Measurements from ENCODE around the gene CYP2W1.

The CYP2W1 gene

DNA sequence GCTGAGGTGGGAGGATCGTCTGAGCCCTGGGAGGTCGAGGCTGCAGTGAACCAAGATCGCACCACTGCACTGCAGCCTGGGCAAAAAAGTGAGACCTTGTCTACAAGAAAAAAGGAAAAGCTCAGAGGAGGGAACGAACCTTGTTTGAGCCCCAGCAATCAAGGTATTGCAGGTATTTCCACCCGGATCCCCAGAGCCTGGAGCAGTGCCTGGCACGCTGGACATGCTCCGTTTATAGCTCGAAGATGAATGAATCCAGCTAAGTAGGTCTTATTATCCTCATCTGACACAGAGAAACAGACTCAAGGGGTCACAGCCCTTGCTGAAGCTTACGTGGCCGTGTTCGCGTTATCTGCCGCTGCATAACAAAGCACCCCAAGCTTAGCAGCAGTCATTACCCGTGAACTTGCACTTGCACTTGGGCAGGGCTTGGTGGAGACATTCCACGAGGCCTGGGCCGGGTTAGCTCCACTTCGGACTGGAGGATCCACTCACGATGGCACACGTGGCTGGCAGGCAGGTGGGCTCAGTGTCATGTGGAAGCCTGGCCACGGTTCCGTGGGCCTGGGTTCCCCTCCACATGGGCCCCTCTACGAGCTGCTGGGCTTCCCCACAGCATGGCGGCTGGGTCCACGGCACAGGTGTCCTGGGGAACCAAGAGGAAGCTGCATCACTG lies 4.4 kb upstream of the CYP2W1 start:
- H3K9me3 Mint-ChIP-seq = no peaks in the 10 kb centered on the region
- H3K4me1 Mint-ChIP-seq (ENCODE audit: low read depth) = peaks cover 2% of the 10 kb centered on the region
- H3K4me3 Mint-ChIP-seq = no peak overlapping the region
- H3K27me3 Mint-ChIP-seq (ENCODE audit: low read depth) = no peaks in the 10 kb centered on the region
- no peak overlapping the region for H3K27ac Mint-ChIP-seq
- no peak for DNase-seq (ENCODE audit: low spot score)
- H3K36me3 Mint-ChIP-seq (ENCODE audit: low read depth) = no peaks in the 10 kb centered on the region

DNA sequence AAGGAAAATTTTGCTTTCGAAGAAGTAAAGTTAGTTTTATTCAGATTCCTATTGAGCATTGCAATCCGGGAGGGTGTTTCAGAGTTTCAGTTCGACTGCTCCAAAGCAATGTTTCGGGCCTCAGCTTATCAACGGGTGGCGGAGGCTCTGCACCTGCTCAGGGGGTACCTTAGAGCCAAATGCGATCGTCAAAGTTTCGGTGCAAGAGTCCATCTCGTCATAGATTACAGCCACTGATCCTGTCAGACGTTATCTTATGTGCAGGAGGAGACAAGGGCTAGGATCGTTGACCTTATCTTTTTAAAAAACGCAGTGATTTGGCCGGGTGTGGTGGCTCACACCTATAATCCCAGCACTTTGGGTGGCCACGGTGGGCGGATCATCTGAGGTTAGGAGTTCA lies 3.8 kb upstream of the CYP2W1 start:
- no peak for DNase-seq (ENCODE audit: low spot score)
- H3K27me3 Mint-ChIP-seq (ENCODE audit: low read depth) = no peaks in the 10 kb centered on the region
- H3K9me3 Mint-ChIP-seq = no peaks in the 10 kb centered on the region
- H3K4me1 Mint-ChIP-seq (ENCODE audit: low read depth) = peaks cover 2% of the 10 kb centered on the region
- H3K27ac Mint-ChIP-seq = no peak overlapping the region
- no peaks in the 10 kb centered on the region for H3K36me3 Mint-ChIP-seq (ENCODE audit: low read depth)
- H3K4me3 Mint-ChIP-seq = no peak overlapping the region

DNA sequence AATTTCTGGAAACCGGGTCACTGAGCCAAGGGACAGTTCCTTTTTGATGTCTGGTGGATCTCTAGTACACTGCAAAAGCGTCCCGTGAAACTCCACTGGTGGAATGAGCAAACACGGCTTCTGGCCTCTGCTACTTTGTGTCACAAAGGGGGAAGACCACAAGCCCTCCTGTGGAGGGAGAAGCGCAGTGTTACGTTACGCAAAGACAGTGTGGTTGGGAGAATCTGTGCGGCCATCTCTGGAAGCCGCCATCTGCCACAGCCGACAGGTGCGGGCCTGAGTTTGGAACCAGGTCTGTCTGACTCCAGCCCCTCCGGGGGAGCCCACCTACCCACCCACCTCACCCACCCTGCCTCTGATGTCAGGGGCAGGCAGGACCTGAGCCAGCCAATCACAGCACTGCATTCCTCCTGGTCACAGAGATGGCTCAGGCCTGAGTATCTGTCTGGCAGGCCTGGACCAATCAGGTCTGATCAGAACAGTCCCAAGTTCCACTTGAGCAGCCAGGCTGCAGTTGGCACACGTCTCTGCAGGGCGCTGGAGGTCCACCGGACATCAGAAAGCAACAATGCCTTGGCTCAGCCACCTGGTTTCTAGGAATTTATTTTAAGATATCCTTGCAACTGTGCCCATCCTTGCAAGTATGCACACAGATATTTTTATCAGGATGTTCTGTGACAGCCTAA lies 3.0 kb upstream of the CYP2W1 start:
- Mint-ChIP-seq H3K27ac (no peak overlapping the region), H3K9me3 (no peaks in the 10 kb centered on the region), H3K4me3 (no peak overlapping the region), H3K36me3 (ENCODE audit: low read depth) (no peaks in the 10 kb centered on the region), H3K4me1 (ENCODE audit: low read depth) (no peaks in the 10 kb centered on the region), H3K27me3 (ENCODE audit: low read depth) (no peaks in the 10 kb centered on the region)
- no peak for DNase-seq (ENCODE audit: low spot score)

DNA sequence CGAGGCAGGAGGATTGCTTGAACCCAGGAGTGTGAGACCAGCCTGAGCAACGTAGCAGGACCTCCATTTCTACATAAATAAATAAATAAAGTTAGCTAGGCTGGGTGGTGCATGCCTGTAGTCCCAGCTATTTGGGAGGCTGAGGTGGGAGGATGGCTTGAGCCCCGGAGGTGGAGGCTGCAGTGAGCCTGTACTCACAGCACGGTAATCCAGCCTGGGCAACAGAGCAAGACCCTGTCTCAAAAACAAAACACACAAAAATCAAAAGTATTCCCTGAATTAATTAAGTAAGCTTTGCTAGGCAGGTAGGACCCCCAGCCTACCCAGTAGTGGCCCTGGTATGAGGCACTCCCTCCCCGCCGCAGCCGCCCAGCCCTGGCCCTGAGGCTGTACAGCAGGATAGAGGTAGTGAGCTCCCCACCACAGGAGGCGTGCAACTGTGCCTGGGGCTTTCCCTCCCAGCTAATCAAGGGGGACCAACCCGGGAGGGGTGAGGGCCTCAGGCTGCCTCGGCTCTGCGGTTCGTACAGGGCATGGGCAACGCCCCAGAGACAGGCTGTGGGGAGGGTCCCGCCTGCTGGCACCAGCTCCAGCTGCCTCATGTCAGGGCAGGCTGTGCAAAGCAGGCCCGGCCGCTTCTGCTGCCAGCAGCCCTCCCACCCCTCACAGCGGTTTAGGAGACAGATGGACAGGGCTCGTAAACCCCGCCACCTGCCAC lies 1.0 kb upstream of the CYP2W1 start:
- Mint-ChIP-seq H3K9me3 (no peaks in the 10 kb centered on the region), H3K4me3 (no peak overlapping the region), H3K36me3 (ENCODE audit: low read depth) (no peaks in the 10 kb centered on the region), H3K27me3 (ENCODE audit: low read depth) (no peaks in the 10 kb centered on the region), H3K4me1 (ENCODE audit: low read depth) (no peaks in the 10 kb centered on the region), H3K27ac (no peak overlapping the region)
- no peak for DNase-seq (ENCODE audit: low spot score)

DNA sequence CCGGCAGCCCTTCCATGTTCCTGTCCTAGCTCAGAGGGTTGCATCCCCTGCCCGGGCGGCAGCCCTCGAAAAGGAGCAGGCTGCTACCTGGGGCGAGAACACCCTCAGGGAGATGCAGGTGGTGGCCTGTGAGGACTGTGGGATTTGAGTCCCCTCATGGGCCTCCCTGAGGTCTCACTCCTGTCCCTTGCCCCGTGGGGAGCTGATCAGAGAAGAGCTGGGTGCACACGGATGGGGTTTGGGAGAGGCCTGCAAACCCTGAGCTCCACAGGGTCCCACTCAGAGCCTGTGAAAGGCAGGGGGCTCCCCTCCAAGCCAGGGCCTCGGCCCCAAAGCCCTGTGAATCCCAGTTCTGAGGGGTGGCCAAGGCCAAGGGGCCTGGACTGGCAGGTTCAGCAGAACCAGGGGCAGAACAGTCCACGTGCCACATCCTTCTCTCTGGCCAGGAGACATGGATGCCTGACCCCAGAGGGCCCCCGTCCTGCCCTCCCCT lies 424 bp upstream of the CYP2W1 start:
- H3K36me3 Mint-ChIP-seq (ENCODE audit: low read depth) = no peaks in the 10 kb centered on the region
- H3K27me3 Mint-ChIP-seq (ENCODE audit: low read depth) = no peaks in the 10 kb centered on the region
- H3K4me3 Mint-ChIP-seq = no peak overlapping the region
- H3K4me1 Mint-ChIP-seq (ENCODE audit: low read depth) = no peaks in the 10 kb centered on the region
- no peak overlapping the region for H3K27ac Mint-ChIP-seq
- H3K9me3 Mint-ChIP-seq = no peaks in the 10 kb centered on the region
- no peak for DNase-seq (ENCODE audit: low spot score)

DNA sequence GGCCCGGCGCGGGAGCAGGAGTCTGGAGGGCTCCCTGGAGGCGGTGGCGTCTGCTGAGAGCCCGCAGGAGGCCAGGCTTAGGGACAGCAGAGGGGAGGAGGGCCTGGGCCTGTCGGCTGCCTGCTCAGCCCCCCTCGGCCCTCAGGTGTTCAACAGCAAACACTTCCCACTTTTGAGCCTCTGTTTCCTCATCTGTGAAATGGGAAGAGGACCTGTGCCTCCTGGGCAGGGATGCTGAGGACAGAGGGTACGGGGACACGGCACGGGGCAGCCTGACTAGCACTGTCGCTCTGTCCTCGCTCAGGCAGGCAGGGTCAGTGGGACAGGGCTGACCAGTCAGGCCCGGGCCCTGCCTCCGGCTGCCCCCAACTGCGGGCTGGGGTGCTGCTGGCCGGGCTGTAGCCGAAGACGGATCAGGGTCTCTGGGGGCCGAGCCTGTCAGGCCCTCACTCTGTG lies 663 bp downstream of the CYP2W1 start:
- no peaks in the 10 kb centered on the region for H3K9me3 Mint-ChIP-seq
- no peaks in the 10 kb centered on the region for H3K36me3 Mint-ChIP-seq (ENCODE audit: low read depth)
- no peaks in the 10 kb centered on the region for H3K4me1 Mint-ChIP-seq (ENCODE audit: low read depth)
- H3K4me3 Mint-ChIP-seq = no peak overlapping the region
- H3K27ac Mint-ChIP-seq = no peak overlapping the region
- H3K27me3 Mint-ChIP-seq (ENCODE audit: low read depth) = no peaks in the 10 kb centered on the region
- DNase-seq (ENCODE audit: low spot score) = no peak

DNA sequence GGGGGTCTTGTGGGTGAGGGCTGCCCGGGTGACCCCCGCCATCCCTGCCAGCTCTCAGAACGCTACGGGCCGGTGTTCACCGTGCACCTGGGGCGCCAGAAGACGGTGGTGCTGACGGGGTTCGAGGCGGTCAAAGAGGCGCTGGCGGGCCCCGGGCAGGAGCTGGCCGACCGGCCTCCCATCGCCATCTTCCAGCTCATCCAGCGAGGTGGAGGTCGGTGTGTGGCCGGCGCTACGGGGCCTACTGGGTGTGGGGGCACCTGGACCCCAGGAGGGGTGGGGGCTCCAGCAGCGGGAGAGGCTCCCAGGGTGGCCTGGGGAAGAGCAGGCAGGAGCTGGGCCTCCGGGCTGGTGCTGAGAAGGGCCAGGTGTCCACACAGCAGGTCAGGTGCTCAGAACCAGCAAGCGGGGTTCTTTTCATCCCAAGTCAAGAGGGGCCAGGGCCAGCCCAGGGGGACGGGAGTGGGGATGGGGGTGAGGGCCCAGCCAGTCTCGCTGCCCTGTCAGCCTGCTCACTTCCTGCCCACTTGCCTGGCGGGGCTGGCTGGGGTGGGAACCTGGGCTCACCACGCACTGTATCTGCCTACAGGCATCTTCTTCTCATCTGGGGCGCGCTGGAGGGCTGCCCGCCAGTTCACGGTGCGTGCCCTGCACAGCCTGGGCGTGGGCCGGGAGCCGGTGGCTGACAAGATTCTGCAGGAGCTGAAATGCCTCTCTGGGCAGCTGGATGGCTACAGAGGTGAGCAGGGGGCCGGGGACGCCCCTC lies 1.6 kb downstream of the CYP2W1 start:
- H3K36me3 Mint-ChIP-seq (ENCODE audit: low read depth) = no peaks in the 10 kb centered on the region
- H3K4me3 Mint-ChIP-seq = no peak overlapping the region
- no peaks in the 10 kb centered on the region for H3K9me3 Mint-ChIP-seq
- H3K27me3 Mint-ChIP-seq (ENCODE audit: low read depth) = no peaks in the 10 kb centered on the region
- no peak overlapping the region for H3K27ac Mint-ChIP-seq
- DNase-seq (ENCODE audit: low spot score) = no peak
- H3K4me1 Mint-ChIP-seq (ENCODE audit: low read depth) = no peaks in the 10 kb centered on the region

DNA sequence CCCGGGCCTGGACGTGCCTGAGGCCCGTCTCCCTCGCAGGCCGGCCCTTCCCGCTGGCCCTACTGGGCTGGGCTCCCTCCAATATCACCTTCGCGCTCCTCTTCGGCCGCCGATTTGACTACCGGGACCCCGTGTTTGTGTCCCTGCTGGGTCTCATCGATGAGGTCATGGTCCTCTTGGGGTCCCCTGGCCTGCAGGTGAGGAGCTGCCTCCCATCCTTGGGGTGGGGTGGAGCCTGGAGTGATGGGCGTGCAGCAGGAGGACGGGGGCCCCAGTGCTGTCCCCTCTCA lies 2.1 kb downstream of the CYP2W1 start:
- H3K4me1 Mint-ChIP-seq (ENCODE audit: low read depth) = no peaks in the 10 kb centered on the region
- H3K36me3 Mint-ChIP-seq (ENCODE audit: low read depth) = no peaks in the 10 kb centered on the region
- H3K9me3 Mint-ChIP-seq = no peaks in the 10 kb centered on the region
- H3K4me3 Mint-ChIP-seq = no peak overlapping the region
- DNase-seq (ENCODE audit: low spot score) = no peak
- no peaks in the 10 kb centered on the region for H3K27me3 Mint-ChIP-seq (ENCODE audit: low read depth)
- no peak overlapping the region for H3K27ac Mint-ChIP-seq

DNA sequence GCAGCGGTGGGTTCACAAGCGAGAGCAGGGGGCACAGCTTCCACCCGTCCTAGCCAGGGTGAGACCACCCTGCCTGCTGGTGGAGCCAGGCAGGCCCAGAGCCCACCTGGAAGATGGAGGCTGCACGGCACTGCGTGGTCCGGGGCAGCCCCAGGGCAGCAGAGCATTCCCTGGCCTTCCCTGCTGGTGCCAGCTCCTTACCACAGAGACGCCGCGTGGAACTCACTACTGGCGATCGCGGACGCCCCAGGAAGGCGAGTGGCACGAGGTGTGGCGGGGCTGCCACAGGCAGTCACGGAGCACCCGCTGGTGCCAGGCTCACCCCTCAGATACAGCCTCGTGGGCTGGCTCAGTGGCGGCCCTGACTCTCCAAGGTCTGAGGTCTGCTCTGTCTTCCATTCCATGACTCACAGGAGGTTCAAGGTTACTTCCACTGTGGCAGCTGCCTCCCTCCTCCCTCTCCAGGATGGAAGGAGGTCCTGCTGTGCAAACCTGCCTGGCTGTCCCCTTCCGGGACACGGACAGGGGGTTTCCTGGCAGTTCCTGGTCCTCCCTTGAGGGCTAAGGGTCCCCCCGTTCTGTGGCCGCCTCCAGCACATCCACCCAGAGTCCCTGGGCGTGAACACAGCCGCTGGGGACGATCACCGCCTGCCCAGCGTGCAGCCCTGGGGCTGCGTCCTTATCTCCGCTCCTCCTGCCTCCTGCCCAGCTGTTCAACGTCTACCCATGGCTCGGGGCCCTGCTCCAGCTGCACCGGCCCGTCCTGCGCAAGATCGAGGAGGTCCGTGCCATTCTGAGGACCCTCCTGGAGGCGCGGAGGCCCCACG lies 3.1 kb downstream of the CYP2W1 start:
- no peaks in the 10 kb centered on the region for H3K27me3 Mint-ChIP-seq (ENCODE audit: low read depth)
- no peaks in the 10 kb centered on the region for H3K4me1 Mint-ChIP-seq (ENCODE audit: low read depth)
- no peak overlapping the region for H3K27ac Mint-ChIP-seq
- H3K4me3 Mint-ChIP-seq = no peak overlapping the region
- no peak for DNase-seq (ENCODE audit: low spot score)
- H3K36me3 Mint-ChIP-seq (ENCODE audit: low read depth) = no peaks in the 10 kb centered on the region
- no peaks in the 10 kb centered on the region for H3K9me3 Mint-ChIP-seq

DNA sequence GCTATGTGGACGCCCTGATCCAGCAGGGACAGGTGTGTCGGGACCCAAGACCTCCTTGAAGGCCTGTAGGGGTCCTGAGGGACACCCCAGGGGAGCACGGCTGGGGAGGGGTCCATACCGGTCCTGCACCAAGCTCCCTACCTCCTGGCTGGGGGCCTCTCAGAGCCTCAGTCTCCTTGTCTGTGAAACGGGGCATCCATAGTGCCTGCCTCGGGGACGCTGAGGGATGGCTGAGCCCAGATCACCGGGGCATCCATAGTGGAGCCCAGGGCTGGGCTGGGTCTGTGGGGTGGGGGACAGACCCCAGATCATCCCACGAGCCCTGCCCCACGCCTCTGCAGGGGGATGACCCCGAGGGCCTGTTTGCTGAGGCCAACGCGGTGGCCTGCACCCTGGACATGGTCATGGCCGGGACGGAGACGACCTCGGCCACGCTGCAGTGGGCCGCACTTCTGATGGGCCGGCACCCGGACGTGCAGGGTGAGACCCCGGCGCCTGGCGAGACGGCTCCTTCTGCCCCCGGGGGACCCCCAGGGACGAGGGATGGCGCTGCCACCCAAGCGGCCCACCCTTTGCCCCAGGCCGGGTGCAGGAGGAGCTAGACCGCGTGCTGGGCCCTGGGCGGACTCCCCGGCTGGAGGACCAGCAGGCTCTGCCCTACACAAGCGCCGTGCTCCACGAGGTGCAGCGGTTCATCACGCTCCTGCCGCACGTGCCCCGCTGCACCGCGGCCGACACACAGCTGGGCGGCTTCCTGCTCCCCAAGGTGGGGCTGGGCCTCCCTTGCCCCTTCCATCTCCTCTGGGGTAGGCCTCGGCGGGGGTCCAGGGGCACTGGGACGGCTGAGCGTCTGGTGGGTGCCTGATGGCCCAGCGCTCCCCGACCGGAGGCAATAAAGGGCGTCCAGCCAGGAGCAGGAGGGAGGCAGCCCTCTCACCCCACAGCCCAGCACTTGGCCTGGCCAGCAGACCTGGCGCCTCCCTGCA lies 4.1 kb downstream of the CYP2W1 start:
- no peaks in the 10 kb centered on the region for H3K36me3 Mint-ChIP-seq (ENCODE audit: low read depth)
- no peak for DNase-seq (ENCODE audit: low spot score)
- H3K4me1 Mint-ChIP-seq (ENCODE audit: low read depth) = no peaks in the 10 kb centered on the region
- H3K27ac Mint-ChIP-seq = no peak overlapping the region
- H3K4me3 Mint-ChIP-seq = no peak overlapping the region
- no peaks in the 10 kb centered on the region for H3K27me3 Mint-ChIP-seq (ENCODE audit: low read depth)
- no peaks in the 10 kb centered on the region for H3K9me3 Mint-ChIP-seq

DNA sequence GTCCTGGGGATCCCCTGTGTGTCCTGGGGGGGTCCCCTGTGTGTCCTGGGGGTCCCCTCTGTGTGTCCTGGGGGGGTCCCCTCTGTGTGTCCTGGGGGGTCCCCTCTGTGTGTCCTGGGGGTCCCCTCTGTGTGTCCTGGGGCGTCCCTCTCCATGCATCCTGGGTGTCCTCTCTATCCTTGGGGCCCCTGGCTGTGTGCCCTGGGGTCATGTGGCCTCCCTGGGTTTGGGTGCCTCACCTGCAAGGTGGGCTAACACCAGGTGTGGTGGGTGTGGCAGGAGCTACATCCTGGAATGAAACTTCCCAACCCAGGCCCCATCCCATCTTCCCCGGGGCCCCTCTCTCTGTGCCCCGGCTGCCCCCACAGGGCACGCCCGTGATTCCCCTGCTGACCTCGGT lies 4.9 kb downstream of the CYP2W1 start:
- no peak for DNase-seq (ENCODE audit: low spot score)
- no peak overlapping the region for H3K4me3 Mint-ChIP-seq
- H3K27ac Mint-ChIP-seq = no peak overlapping the region
- no peaks in the 10 kb centered on the region for H3K4me1 Mint-ChIP-seq (ENCODE audit: low read depth)
- H3K27me3 Mint-ChIP-seq (ENCODE audit: low read depth) = no peaks in the 10 kb centered on the region
- no peaks in the 10 kb centered on the region for H3K9me3 Mint-ChIP-seq
- H3K36me3 Mint-ChIP-seq (ENCODE audit: low read depth) = no peaks in the 10 kb centered on the region

DNA sequence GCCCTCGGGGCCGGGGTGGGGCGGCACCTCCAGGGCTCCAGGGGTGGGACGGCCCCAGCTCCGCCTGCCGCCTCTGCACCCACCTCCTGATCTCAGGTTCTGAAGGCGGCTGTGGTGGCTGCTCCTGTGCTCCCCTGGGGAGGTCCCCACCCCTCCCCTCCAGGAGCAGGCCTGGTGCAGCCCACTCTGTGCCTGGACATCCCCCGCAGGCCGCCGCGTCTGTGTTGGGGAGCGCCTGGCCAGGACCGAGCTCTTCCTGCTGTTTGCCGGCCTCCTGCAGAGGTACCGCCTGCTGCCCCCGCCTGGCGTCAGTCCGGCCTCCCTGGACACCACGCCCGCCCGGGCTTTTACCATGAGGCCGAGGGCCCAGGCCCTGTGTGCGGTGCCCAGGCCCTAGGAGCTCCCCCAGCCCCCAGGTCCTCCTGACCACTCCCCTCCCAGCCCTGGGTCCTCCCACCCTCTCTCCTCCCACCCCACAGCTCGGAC lies 5.5 kb downstream of the CYP2W1 start:
- no peak overlapping the region for H3K4me3 Mint-ChIP-seq
- H3K36me3 Mint-ChIP-seq (ENCODE audit: low read depth) = no peaks in the 10 kb centered on the region
- no peaks in the 10 kb centered on the region for H3K27me3 Mint-ChIP-seq (ENCODE audit: low read depth)
- H3K4me1 Mint-ChIP-seq (ENCODE audit: low read depth) = no peaks in the 10 kb centered on the region
- DNase-seq (ENCODE audit: low spot score) = no peak
- no peaks in the 10 kb centered on the region for H3K9me3 Mint-ChIP-seq
- no peak overlapping the region for H3K27ac Mint-ChIP-seq

Data from T-helper 2 cell treated with Interferon-gamma antibody and Interleukin-4, amounts not matched to agents 5 μg/mL and 100 μg/mL, for 36 hours (primary cell).